Measurements from ENCODE around the gene GPR161.

Gene GPR161

DNA sequence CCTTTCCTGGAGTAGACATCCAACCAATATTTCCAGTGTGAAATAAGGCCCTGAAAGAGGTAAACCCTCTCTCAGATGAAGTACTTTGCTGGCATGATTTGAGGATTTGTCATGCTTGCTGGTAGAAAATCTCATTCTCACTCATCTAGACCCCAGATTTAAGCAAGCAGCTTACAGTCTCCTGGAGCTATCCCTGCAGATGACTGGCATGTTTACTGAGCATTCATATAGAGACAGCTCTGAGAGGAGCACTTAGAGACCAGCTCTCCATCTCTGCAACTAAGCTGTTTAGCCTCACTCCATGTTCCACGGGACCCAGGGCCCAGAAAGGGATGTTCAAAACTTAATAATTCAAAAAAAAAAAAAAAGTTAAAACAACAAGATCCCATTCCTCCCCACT is 34.2 kb downstream of the GPR161 start:
- no peak for DNase-seq

DNA sequence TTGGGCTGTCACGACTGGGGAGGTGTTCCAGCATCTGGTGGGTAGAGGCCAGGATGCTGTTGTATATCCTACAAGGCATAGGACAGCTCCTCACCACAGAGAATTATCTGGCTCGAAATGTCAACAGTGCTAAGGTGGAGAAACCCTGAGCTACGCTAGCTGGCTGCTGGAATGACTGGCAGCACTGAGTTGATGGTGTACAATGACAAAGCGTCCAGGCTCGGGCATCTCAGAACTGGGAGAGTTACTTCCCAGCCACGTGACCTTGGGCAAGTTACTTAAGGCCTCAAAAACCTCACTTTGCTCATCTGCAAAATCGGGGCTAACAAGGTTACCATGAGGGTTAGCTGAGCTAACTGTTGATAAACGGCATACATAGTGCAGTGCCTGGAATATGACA is 35.4 kb downstream of the GPR161 start:
- DNase-seq, result no peak

- no peak for DNase-seq
Measured at GRCh38 chr1:168100315-168101002, 36.3 kb downstream of the GPR161 start.

GRCh38 chr1:168099337-168099801 is 37.4 kb downstream of the GPR161 start:
- no peak for DNase-seq

DNA sequence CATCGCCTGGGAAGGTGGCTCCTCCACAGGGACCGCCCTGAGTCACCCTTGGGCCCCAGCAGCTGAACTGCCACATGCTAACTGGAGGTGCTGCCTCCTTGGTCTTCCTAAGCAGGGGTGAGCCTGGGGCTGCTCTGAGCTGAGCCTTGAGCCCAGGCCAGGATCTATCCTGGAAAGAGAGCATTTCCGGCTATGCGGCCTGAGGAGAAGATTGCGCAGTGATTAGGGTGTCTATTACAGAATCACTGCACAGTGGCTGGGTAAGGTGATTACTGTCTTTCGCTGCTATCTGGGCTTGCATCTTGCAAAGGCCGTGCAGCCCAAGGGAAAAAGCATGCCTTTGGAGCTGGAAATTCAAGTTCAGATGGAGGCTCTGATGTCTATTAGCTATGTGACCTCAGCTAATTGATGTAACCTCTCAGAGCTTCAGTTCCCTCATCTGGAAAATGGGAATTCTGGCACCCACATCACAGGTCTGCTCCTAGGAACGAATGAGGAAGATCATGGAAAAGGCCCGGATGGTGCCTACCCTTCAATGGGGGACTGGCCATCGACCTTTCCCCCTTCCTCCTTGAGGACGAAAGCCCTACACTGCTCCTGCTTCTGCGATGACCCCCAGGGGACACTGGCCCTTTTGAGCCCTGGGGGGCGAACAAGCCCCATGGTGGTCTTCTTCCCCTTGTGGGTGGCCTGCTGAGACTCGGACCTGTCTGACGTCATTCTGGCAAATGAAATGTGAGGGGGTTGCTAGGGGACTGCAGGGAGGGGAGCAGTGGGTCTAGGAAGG is 38.0 kb downstream of the GPR161 start:
- no peak for DNase-seq

- no peak for DNase-seq
Measured at GRCh38 chr1:168097921-168098528, 38.7 kb downstream of the GPR161 start.

DNA sequence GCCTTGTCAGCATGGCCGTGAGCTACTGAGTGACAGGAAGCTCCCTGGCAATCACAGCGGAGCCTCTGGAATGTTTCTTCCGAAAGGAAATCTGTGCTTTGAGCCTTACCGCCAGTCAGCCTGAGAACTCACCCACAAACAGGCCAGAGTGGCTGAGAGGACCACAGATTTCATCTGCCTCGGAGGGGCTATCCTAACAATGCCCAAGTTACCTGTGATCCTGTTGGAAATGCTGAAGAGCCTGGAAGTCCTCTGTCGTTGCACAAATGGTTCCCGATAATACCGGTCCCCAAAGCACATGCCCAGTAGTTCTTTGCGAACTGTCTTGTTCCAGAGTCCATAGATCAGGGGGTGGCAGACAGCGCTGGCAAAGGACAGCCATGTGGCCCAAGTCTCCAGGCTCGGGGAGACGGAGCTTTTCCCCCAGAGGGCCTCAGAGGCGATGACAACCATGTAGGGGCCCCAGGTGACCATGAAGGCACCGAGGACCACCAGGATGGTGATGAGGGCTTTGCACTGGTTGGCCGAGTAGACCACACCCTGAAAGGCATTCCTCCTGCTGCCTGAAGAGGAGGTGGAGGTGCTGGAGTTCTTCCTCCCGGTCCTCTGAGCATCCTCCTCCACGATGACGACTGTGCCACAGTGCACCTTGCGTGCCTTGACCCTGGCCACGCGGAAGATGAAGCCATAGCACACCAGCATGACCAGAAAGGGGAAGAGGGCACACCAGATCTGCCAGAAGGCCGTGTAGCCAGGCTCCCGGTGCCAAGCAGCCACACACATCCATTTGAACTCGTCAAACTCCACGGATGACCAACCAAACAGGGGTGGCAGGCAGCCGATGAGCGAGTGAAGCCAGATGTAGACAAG is 40.2 kb downstream of the GPR161 start:
- DNase-seq, result no peak

DNA sequence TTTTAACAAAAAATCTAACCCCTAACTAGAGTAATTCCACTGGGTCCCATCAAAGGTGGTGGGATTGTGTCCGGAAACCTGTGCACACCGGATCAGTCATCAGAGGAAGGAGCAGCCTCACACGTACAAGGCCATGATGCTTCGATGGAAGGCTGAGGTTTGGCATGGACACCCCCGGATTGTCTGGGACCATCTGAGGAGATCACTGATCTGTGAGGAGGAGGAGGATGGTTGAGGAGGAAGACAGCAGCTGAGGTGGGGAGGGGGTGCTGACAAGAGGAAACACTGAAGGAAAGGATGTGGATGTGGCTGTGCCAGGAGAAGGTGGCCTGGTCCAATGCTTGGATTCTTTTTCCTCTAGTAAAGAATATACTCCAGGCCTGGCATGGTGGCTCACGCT is 41.3 kb downstream of the GPR161 start:
- DNase-seq, result no peak

DNA sequence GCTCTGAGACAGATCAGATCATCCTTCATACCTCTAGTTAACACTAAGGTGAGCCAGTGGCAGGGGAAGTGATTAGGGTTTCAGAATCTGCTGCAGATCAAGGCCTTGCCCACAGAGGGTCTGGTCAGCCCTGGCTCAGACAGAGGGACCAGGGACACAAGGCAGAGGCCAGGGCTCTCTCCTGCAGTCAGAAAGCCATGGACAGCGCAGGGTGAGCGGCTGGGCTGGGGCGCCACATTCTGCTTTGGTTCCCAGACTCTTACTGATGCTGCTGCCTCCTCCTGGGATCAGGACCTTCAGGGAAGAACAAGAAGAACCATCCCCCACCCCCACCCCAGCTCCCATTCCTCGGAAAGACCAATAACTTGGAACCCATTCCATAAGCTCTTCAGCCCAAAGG is 43.1 kb downstream of the GPR161 start:
- DNase-seq, result no peak

- DNase-seq, result no peak
Measured at GRCh38 chr1:168092566-168093355, 44.0 kb downstream of the GPR161 start.

DNA sequence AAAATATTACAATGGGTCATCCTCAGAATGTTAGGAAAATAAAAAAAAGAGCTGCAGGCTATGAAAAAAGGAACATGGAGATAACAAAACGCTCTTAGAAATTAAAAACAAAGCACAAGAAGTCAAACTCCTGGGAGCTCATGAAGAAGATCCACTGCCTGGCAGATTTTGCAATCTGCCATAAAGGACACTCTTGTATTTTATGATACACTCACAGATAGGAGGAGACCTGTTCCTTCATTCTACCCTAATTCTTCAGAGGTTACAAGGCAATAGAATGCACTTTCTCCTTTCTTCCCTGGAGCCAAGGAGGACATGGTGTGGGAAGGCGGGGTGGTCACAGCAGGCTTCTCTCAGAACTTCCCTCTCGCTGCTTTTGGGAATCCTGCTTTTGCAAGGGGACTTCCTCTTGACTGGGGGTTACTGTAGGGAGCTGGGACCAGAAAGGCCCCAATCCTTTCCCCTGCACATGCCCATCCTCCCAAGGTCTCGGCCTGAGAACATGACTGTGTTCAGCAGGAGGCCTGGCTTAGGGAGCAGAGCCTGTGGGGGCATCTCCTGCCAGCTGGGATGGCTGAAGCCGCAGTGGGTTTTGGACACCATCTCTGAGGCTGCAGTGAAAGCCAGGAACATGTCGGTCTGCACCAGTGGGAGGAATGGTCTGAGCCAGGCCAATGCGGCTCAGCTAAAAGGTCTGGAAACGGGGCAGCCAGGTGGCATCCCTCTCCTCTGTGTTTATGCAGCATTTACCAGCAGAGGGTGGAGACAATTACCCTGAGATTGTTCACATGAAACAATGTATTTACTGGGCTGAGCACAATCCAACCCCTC is 44.8 kb downstream of the GPR161 start:
- DNase-seq, result no peak

DNA sequence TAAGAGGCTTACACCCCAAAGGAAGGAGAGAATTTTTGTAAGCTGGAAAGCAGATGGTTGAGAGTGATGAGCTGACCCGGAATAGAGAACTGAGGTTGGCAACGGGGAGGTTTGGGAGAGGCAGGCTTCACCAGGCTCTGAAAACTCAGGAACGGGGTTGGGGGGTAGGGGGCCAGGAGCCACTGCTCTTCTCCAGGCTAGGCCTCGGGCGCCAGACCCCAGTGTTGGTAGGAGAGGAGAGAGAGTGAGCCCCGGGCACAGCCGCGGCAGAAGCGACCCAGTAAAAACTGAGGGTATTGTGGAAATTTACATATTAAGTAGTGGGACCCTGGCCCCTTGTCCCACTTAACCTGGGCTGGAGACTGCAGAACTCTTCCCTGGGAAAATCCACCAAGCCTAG is 45.7 kb downstream of the GPR161 start:
- no peak for DNase-seq

DNA sequence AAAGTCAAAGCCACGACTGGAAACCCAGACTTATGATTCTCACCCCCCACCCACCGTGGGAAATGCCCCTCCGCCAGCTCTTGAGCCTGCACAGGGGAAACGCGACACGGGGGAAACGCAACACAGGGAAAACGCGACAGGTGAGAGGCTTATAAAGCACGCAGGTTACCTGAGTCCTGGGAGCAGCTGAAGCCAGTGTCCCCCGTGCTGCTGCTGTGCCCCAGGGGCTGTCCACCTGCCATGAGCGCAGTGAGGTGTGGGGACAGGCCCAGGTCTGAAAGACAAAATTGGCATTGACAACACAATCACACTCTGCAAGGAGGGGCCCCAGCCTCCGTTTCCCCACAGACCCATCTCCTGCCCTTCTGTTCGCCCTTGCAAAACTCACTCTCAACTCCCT is 46.3 kb downstream of the GPR161 start:
- DNase-seq, result no peak

DNA sequence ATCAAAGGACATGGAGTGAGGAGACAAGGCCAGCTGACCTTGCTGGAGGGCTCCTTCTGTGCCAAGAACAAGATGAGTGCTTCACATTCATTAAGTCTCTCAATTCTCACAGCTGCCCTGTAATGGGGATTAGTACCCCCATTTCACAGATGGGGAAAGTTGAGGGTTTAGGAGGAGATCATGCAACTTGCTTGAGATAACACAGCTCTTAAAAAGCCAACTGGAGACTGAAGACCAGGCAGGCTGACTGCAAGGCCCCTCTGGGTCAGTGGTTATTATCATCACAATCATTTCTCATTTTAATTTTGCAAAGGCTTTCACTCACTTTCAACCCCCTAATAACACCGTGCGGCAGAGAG is 46.8 kb downstream of the GPR161 start:
- DNase-seq, result no peak

DNA sequence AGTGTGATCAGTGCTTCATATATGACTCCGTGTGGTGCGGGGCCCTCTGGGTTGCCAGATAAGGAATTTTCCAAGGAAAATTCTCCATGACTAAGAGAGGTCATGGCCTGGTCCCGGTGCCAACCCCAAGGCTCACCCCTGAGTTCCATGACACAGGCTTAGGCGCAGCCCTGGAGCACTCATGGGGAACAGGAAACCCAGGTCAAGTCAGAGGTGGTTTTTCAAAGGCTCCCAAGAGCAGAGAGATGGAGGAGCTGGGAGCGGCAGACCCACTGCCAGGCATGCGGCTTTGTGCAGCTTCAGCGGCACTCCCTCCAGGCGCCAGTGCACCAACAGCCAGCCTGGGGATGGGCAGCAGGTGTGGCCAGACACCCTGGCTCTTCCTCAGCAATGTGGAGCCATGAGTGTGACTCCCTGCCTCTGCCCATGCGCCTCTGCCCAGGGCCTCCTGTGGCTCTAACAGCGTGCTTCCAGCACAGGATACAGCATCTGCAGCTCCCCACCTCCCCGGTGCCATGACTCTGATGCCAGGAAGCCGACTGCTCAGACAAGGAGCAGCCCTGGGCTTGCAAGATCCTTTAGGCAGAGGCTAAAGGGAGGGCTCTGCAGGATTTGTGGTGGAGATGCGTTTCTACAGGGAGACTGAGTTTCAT is 47.3 kb downstream of the GPR161 start:
- no peak for DNase-seq

DNA sequence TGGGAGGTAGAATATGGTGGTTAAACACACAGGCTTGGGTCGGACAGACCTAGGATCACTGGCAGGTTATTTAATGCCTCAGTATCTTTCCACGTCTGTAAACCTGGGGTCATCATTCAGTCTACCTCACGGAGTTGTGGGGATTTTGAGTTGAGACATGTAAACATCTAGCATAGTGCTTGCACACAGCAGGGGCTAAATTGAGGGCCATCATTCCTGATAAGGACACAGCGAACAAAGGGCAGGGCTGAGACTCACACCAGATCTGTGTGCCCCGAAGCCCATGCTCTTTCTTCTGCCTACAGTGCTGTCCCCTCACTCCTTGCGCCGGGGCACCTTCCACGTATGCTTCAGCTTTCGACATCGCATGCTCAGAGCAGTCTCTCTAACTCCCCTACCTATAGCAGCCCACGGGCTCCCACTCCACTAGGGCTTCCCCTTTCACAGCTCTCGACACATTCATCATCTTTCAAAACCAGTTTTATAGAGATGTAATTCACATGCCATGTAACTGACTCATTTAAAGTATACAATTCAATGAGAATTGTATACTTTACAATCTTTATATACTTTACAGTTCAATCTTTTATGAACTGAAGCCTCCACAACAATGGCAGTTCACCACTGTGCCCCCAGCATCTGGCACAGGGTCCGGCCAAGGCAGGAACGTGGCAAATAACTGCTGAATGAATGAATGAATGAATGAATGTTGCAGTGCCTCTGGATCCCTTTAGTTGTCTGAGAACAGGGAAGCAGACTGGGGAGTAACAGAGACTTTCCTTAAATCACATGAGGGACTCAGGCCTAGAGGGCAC is 48.0 kb downstream of the GPR161 start:
- DNase-seq, result no peak

GRCh38 chr1:168087696-168088095 is 49.0 kb downstream of the GPR161 start:
- DNase-seq, result no peak

DNA sequence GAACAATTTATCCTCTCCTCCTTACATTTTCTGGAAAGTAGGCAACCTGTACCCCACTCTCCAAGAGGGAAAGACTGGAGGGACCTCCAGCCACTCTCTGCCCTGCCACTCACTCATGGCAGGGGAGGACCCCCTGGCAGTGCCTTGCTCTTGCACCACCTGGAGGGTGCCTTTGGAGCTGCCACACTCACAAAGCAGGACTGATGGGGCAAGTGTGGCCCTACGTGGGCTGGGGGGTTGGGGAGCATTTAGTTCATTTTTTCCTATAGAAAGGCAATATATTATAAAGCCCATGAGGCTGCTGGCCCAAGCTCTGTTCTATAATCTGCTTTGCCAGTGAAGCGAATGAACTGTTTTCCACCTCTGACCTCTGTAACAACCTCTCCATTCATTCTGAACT is 50.3 kb downstream of the GPR161 start:
- no peak for DNase-seq

GRCh38 chr1:168085401-168085872 is 51.3 kb downstream of the GPR161 start:
- no peak for DNase-seq
